Measurements from ENCODE around the gene ATXN7.

GRCh38 chr3:64026346-64026745 lies 162.7 kb downstream of the ATXN7 start:
- no peak for TF ChIP-seq CTCF (IDR thresholded peaks at IDR 0.05)
- no peak for TF ChIP-seq POLR2A (IDR thresholded peaks at IDR 0.05)
